KOPT-K1 (cell line): ENCODE measurements around the gene SH3PXD2A.

ENCODE experiments used
- H3K27ac ChIP-seq: fragments of 200-600 bp; sonication (generic); 2 replicates; pipeline ENCODE4 v1.5.1; 2016; ENCODE audit warnings: antibody characterized with exemption, mild to moderate bottlenecking, low read depth, low read length; ENCODE audit not compliant: poor library complexity, severe bottlenecking
- H3K36me3 ChIP-seq: fragments of 200-600 bp; sonication (generic); 2 replicates; pipeline ENCODE4 v1.5.1; 2017; ENCODE audit warnings: antibody characterized with exemption, mild to moderate bottlenecking, low read length, moderate library complexity; ENCODE audit not compliant: insufficient read depth
- H3K9me3 ChIP-seq: fragments of 200-600 bp; sonication (generic); 2 replicates; pipeline ENCODE4 v1.5.1; 2017; ENCODE audit warnings: antibody characterized with exemption, low read length, mild to moderate bottlenecking; ENCODE audit not compliant: insufficient read depth, poor library complexity, severe bottlenecking

Gene SH3PXD2A

GRCh38 chr10:103570844-103571655 is 284.3 kb downstream of the SH3PXD2A start:
- H3K9me3 ChIP-seq = no peaks in the 10 kb centered on the region
- H3K27ac ChIP-seq = no peak overlapping the region
- no peaks in the 10 kb centered on the region for H3K36me3 ChIP-seq

GRCh38 chr10:103569896-103570295 is 285.5 kb downstream of the SH3PXD2A start:
- no peak overlapping the region for H3K27ac ChIP-seq
- no peaks in the 10 kb centered on the region for H3K36me3 ChIP-seq
- no peaks in the 10 kb centered on the region for H3K9me3 ChIP-seq

GRCh38 chr10:103568505-103568904 is 286.9 kb downstream of the SH3PXD2A start:
- Histone ChIP-seq H3K27ac (no peak overlapping the region), H3K36me3 (no peaks in the 10 kb centered on the region), H3K9me3 (no peaks in the 10 kb centered on the region)

- Histone ChIP-seq H3K27ac (no peak overlapping the region), H3K9me3 (no peaks in the 10 kb centered on the region), H3K36me3 (no peaks in the 10 kb centered on the region)
Measured at GRCh38 chr10:103566536-103566935, 288.8 kb downstream of the SH3PXD2A start.

GRCh38 chr10:103564776-103565520 is 290.4 kb downstream of the SH3PXD2A start:
- Histone ChIP-seq H3K27ac (no peak overlapping the region), H3K9me3 (no peaks in the 10 kb centered on the region), H3K36me3 (no peaks in the 10 kb centered on the region)

GRCh38 chr10:103564116-103564501 is 291.3 kb downstream of the SH3PXD2A start:
- no peaks in the 10 kb centered on the region for H3K9me3 ChIP-seq

GRCh38 chr10:103563231-103564115 is 291.9 kb downstream of the SH3PXD2A start:
- Histone ChIP-seq H3K9me3 (no peaks in the 10 kb centered on the region), H3K27ac (no peak overlapping the region), H3K36me3 (no peaks in the 10 kb centered on the region)

More at GRCh38 chr10:103564116-103564501, 291.3 kb downstream of the SH3PXD2A start:
- Histone ChIP-seq H3K27ac (no peak overlapping the region), H3K36me3 (no peaks in the 10 kb centered on the region)

- Histone ChIP-seq H3K36me3 (no peaks in the 10 kb centered on the region), H3K9me3 (no peaks in the 10 kb centered on the region), H3K27ac (no peak overlapping the region)
Measured at GRCh38 chr10:103562383-103562782, 293.0 kb downstream of the SH3PXD2A start.

- Histone ChIP-seq H3K36me3 (no peaks in the 10 kb centered on the region), H3K9me3 (no peaks in the 10 kb centered on the region), H3K27ac (no peak overlapping the region)
Measured at GRCh38 chr10:103560886-103561285, 294.5 kb downstream of the SH3PXD2A start.

GRCh38 chr10:103559776-103560175 is 295.6 kb downstream of the SH3PXD2A start:
- Histone ChIP-seq H3K27ac (no peak overlapping the region), H3K36me3 (no peaks in the 10 kb centered on the region), H3K9me3 (no peaks in the 10 kb centered on the region)

GRCh38 chr10:103558911-103559310 is 296.5 kb downstream of the SH3PXD2A start:
- H3K9me3 ChIP-seq = no peaks in the 10 kb centered on the region
- no peaks in the 10 kb centered on the region for H3K36me3 ChIP-seq
- H3K27ac ChIP-seq = no peak overlapping the region

GRCh38 chr10:103557455-103557854 is 297.9 kb downstream of the SH3PXD2A start:
- Histone ChIP-seq H3K36me3 (no peaks in the 10 kb centered on the region), H3K27ac (no peak overlapping the region), H3K9me3 (no peaks in the 10 kb centered on the region)

- Histone ChIP-seq H3K9me3 (no peaks in the 10 kb centered on the region), H3K36me3 (no peaks in the 10 kb centered on the region), H3K27ac (no peak overlapping the region)
Measured at GRCh38 chr10:103556383-103557007, 298.9 kb downstream of the SH3PXD2A start.

GRCh38 chr10:103555712-103556111 is 299.7 kb downstream of the SH3PXD2A start:
- no peaks in the 10 kb centered on the region for H3K9me3 ChIP-seq
- H3K36me3 ChIP-seq = no peaks in the 10 kb centered on the region
- H3K27ac ChIP-seq = no peak overlapping the region

GRCh38 chr10:103555325-103555649 is 300.1 kb downstream of the SH3PXD2A start:
- H3K36me3 ChIP-seq = no peaks in the 10 kb centered on the region
- H3K9me3 ChIP-seq = no peaks in the 10 kb centered on the region
- no peak overlapping the region for H3K27ac ChIP-seq
